HG02588 (cell line): ENCODE data around the gene PPP2R1A.
"Not testable (repeated sequence)": the region's sequence is repeated elsewhere in the genome, so short reads cannot be mapped to it uniquely, and the experiment has no call there.

Experiments
- ATAC-seq: cut with Tn5 transposase; IDR thresholded peaks from one replicate; pipeline ENCODE4 v1.9.1; 2021; ENCODE audit warnings: mild to moderate bottlenecking, moderate library complexity; ENCODE audit not compliant: unreplicated experiment

Gene PPP2R1A

DNA sequence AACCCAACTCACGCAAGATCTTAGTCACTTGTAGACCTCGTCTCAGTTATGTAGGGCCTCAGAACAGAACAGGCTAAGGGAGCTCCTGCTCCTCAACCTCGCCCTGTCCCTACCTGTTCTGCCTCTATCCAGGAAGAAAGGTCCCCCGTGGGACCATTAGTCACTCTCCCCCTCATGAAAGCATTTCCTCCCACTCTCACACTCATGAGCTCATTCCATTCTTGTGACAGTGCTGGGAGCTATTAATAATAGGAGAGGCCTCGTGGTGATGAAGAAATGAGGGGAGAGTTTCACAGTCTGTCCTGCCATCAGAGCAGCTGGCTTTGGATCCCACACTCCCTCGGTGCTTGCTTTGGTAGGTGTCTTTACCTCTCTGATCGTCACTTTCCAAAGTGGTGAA lies 10.2 kb downstream of the PPP2R1A start:
- ATAC-seq = no peak

GRCh38 chr19:52200755-52201391 lies 11.0 kb downstream of the PPP2R1A start:
- ATAC-seq = not testable (repeated sequence)

GRCh38 chr19:52206481-52206880 lies 16.6 kb downstream of the PPP2R1A start:
- no peak for ATAC-seq

GRCh38 chr19:52211203-52211602 lies 21.4 kb downstream of the PPP2R1A start:
- no peak for ATAC-seq

- ATAC-seq = no peak
Measured at GRCh38 chr19:52211926-52212571, 22.2 kb downstream of the PPP2R1A start.

- ATAC-seq = no peak
Measured at GRCh38 chr19:52212572-52213255, 22.9 kb downstream of the PPP2R1A start.

DNA sequence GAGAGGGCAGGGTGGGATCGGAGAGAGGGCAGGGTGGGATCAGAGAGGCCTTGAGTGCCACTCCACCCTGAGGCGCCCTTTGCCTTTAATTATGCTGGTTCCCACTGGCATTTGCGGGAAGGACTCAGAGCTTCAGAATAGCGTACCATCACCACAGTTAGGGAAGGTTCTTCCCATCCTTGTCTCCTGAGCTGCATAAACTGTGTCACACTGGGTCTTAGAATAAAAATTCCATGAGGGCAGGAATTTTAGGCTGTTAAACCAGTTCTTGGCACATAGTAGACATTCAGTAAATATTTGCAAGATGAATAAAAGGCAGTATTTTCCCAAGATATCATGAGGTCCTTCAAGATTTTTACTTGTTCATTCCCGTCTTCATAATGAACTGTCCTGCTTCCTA lies 24.4 kb downstream of the PPP2R1A start:
- no peak for ATAC-seq

GRCh38 chr19:52216401-52216800 lies 26.5 kb downstream of the PPP2R1A start:
- no peak for ATAC-seq

DNA sequence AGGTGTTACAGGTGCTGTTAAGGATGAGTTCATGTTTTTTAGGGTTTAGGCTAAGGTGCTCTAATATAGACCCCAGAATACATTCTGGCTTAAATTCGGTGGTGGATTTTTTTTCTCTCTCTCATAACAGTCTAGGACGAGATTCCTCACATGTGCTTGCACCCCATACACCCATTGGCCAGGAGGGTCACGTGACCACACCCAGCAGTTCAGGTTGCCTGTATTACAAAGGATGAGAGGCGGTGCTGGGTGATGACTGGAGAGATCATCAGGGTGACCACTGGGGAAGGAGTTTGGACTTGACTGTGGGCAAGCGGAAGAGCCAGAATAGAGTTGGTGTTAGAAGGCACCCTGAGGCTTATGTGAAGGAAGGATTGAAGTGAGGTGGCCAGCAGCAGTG lies 27.7 kb downstream of the PPP2R1A start:
- ATAC-seq = no peak

- no peak for ATAC-seq
Measured at GRCh38 chr19:52219611-52220010, 29.8 kb downstream of the PPP2R1A start.

DNA sequence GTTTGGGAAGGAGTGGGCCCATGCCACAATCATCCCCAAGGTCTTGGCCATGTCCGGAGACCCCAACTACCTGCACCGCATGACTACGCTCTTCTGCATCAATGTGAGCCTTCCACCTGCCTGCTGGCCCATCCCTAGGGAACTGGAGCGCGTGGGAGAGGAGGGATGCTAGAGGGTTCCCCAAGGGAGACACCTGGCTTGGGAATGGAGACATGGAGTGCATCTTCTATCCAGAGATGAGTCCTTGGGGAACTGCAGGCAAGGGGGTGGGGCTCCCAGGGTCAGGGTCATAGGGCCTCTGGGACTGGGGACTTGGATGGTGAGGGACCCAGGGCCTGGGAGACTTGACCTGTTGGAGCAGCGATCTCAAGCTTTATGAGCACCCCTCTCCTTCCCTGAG lies 31.2 kb downstream of the PPP2R1A start:
- ATAC-seq = no peak

- ATAC-seq = no peak
Measured at GRCh38 chr19:52221831-52222375, 32.1 kb downstream of the PPP2R1A start.

- no peak for ATAC-seq
Measured at GRCh38 chr19:52224211-52224610, 34.4 kb downstream of the PPP2R1A start.

DNA sequence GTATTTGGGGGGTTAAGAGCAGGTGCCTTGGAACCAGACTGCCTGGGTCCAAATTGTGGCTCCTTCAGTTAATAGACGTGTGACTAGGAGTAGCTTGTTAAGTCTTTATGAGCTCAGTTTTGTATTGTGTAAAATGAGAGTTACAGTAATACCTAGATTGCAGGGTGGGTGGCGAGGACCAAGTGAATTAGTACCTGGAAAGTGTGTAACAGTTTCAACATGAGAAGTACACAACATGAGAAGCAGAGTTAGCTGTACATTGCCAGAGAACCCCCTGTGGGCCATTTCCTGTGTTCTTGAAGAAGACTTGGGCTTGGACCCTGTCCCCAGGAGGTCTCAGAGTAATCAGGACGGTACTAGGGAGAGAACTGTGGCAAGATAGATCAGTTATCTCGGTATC lies 36.8 kb downstream of the PPP2R1A start:
- ATAC-seq = no peak

- no peak for ATAC-seq
Measured at GRCh38 chr19:52227196-52227940, 37.5 kb downstream of the PPP2R1A start.

DNA sequence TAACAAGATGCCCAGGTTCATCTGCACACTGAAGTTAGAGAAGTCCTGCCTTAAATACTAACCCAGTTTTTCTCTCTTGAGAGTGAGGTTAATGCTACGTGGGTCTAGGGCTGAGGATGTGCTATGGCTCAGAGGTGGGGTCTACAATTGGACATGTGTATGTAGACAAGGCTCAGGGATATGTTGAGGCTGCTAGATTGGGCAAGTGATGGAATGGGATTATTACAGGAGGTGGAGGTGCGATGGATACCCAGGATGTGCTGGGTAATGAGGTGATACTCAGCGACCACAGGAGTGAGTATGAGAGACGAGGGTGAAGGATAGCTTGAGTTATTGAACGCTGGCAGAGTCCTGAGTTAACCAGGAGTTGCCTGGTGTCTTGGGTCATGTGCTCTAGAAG lies 38.1 kb downstream of the PPP2R1A start:
- ATAC-seq = no peak

- ATAC-seq = no peak
Measured at GRCh38 chr19:52229524-52229923, 39.7 kb downstream of the PPP2R1A start.

- no peak for ATAC-seq
Measured at GRCh38 chr19:52230685-52231084, 40.8 kb downstream of the PPP2R1A start.

GRCh38 chr19:52231154-52231910 lies 41.5 kb downstream of the PPP2R1A start:
- ATAC-seq = no peak

DNA sequence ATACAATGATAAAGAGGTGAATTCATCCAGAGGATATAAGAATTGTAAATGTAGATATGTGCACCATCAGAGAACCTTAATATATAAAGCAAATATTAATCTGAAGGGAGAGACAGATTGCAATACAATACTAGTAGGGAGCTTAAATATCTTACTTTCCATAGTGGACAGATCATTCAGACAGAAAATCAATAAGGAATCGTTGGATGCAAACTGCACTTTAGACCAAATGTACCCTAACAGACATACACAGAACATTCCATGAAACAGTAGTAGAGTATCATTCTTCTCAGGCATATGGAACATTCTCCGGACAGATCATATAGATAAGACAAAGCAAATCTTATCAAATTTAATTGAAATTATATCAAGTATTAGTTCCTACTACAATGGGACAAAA lies 44.6 kb downstream of the PPP2R1A start:
- no peak for ATAC-seq

- no peak for ATAC-seq
Measured at GRCh38 chr19:52237197-52237596, 47.3 kb downstream of the PPP2R1A start.
